Liver (tissue), 9 donors: ENCODE measurements around the gene SOBP. TPM values are rescaled to one million over a fixed set of nuclear protein-coding genes. Genes with fewer than 3 reads are reported as not detected.

ENCODE experiments used
- DNase-seq: peaks from one replicate; pipeline ENCODE4 v3.0.0-alpha.2; 2017; ENCODE audit warnings: low spot score
- H3K27ac ChIP-seq, 2 donors: one replicate each; pipeline ENCODE4 v1.7.0; 2013; ENCODE audit warnings: inconsistent platforms in 2 of 2, low read length in 2 of 2, control low read depth in 1 of 2, low read depth in 1 of 2, mild to moderate bottlenecking in 1 of 2
- H3K27me3 ChIP-seq, 4 donors: one replicate each; pipeline versions ENCODE4 v1.6.1 to v1.7.0; 2013; ENCODE audit warnings: low read length in 3 of 4, inconsistent platforms in 1 of 4, mild to moderate bottlenecking in 1 of 4, moderate library complexity in 1 of 4; ENCODE audit not compliant: control insufficient read depth in 4 of 4, insufficient read depth in 4 of 4
- H3K36me3 ChIP-seq, 4 donors: one replicate each; pipeline versions ENCODE4 v1.6.1 to v1.7.0; 2013; ENCODE audit warnings: low read length in 3 of 4, mild to moderate bottlenecking in 3 of 4, low read depth in 1 of 4, moderate library complexity in 1 of 4; ENCODE audit not compliant: control insufficient read depth in 4 of 4, insufficient read depth in 3 of 4
- H3K4me1 ChIP-seq, 4 donors: one replicate each; pipeline versions ENCODE4 v1.6.1 to v1.7.0; 2013; ENCODE audit warnings: low read length in 3 of 4, mild to moderate bottlenecking in 3 of 4, moderate library complexity in 1 of 4; ENCODE audit not compliant: control insufficient read depth in 4 of 4, insufficient read depth in 4 of 4
- H3K4me3 ChIP-seq, 3 donors: one replicate each; pipeline versions ENCODE4 v1.6.1 to v1.7.0; 2013; ENCODE audit warnings: low read length in 3 of 3, control low read depth in 1 of 3, low read depth in 1 of 3, mild to moderate bottlenecking in 1 of 3
- H3K9ac ChIP-seq, 2 donors: one replicate each; pipeline ENCODE4 v1.7.0; 2013; ENCODE audit warnings: low read length in 2 of 2, mild to moderate bottlenecking in 2 of 2, moderate library complexity in 2 of 2, control low read depth in 1 of 2, low read depth in 1 of 2
- H3K9me3 ChIP-seq, 4 donors: one replicate each; pipeline versions ENCODE4 v1.6.1 to v1.7.0; 2013; ENCODE audit warnings: low read length in 3 of 4; ENCODE audit not compliant: control insufficient read depth in 4 of 4
- CTCF ChIP-seq: fragments of 150-350 bp; IDR thresholded peaks from 2 replicates; pipeline ENCODE4 v1.5.1; 2017; ENCODE audit warnings: improper control_type of control experiment, low read depth, low read length; ENCODE audit not compliant: missing input control
- HNF4A ChIP-seq, 2 donors: conservative IDR thresholded peaks; 2 replicates each; pipeline ENCODE4 v1.6.1; 2016; ENCODE audit warnings: antibody characterized with exemption in 2 of 2, mild to moderate bottlenecking in 2 of 2
- HNF4G ChIP-seq: IDR thresholded peaks from 2 replicates; pipeline ENCODE4 v1.6.1; 2016; ENCODE audit warnings: antibody characterized with exemption
- JUND ChIP-seq, 2 donors: IDR thresholded peaks; 2 replicates each; pipeline ENCODE4 v1.6.1; 2016; ENCODE audit warnings: antibody characterized with exemption in 2 of 2
- RAD21 ChIP-seq, 2 donors: IDR thresholded peaks; 2 replicates each; pipeline ENCODE4 v1.6.1; 2016; ENCODE audit warnings: antibody characterized with exemption in 2 of 2, mild to moderate bottlenecking in 2 of 2
- REST ChIP-seq: IDR thresholded peaks from 2 replicates; pipeline ENCODE4 v1.6.1; 2016; ENCODE audit warnings: antibody characterized with exemption, mild to moderate bottlenecking
- SP1 ChIP-seq: IDR thresholded peaks from 2 replicates; pipeline ENCODE4 v1.6.1; 2018; ENCODE audit warnings: antibody characterized with exemption, mild to moderate bottlenecking
- TAF1 ChIP-seq: conservative IDR thresholded peaks from 2 replicates; pipeline ENCODE4 v1.6.1; 2016; ENCODE audit warnings: antibody characterized with exemption, mild to moderate bottlenecking
- YY1 ChIP-seq: IDR thresholded peaks from 2 replicates; pipeline ENCODE4 v1.6.1; 2016; ENCODE audit warnings: antibody characterized with exemption, mild to moderate bottlenecking
- ZBTB33 ChIP-seq: IDR thresholded peaks from 2 replicates; pipeline ENCODE4 v1.6.1; 2016; ENCODE audit warnings: antibody characterized with exemption
- WGBS: extraction: QIAGEN DNeasy Blood & Tissue Kit; methylation state at CpG from one replicate; pipeline ENCODE4 v1.1.7; 2013; 5-methylcytosine and 5-hydroxymethylcytosine counted together
- polyA plus RNA-seq, 2 donors: library from polyadenylated mRNA; stranded (reverse) in 1 of 2; unstranded in 1 of 2; fragments of 200-250 nt in 1 of 2; fragments of >200 nt in 1 of 2; fragmentation: Nextera tagmentation in 1 of 2; extraction: Ambion mirVana in 1 of 2; gene quantifications; one replicate each; pipeline versions ENCODE4 v1.2.1 to v1.2.3, GENCODE V29; 2013 to 2015
- total RNA-seq, 2 donors: library from RNA; depleted of rRNA; stranded (reverse); fragments of >200 nt; gene quantifications; one replicate each; pipeline ENCODE4 v1.2.3, GENCODE V29; 2014
- TF ChIP-seq, protein P1 (sequence below): IDR thresholded peaks from 2 replicates; pipeline ENCODE4 v1.6.1; 2016; ENCODE audit warnings: antibody characterized with exemption
- TF ChIP-seq, protein P2 (sequence below): IDR thresholded peaks from 2 replicates; pipeline ENCODE4 v1.6.1; 2016; ENCODE audit warnings: antibody characterized with exemption
- donor health status: healthy.
- donor health status: healthy.
- donor health status: healthy.
- donor health status: healthy.
- donor health status: healthy.

SOBP gene
- total and polyA plus RNA-seq, 4 donors, result 0.99 to 5.4 (median 1.9) TPM

DNA sequence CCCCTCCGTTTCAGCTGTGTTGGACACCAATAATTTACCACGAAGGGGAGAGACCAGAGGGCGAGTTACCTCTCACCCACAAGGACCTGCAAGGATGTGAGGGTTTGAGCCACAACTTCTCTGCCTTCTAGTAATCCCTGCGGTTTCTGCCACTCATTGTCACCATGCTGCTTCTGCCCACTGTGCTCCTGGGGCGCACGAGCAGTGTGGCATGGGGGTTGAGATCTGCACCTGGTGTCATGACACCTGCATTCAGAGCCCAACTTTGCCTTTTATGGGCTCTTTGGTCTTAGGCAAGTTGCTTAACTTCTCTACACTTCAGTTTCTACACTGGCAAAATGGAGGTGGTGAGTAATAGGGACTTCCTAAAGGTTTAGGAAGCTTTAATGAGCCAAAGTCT, 84.9 kb downstream of the SOBP start:
- H3K4me3 ChIP-seq, result no peak overlapping the region
- 91% methylated on average over 6 of the region's 6 CpGs for WGBS

DNA sequence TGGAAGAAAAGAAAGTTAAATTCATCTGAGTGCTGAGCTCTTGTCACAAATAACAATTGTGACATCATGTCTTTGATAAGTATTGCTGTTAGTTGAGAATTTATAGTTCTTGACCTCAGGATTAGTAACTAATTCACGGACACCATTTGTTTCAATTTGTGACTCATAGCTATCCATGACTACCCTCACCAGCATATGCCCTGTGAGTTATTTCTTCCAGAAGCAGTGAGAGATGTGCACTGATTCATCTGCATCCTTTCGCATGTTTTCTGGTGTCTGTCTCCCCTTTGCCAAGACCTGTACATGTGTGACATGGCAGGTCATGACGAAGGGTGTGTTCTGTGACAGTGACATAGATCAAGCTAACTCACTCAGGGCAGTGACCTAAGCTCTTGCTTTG, 86.9 kb downstream of the SOBP start:
- H3K36me3 ChIP-seq, result no peaks in the 10 kb centered on the region
- H3K4me1 ChIP-seq, result no peaks in the 10 kb centered on the region
- no peak for TF ChIP-seq TAF1
- no peak for TF ChIP-seq CTCF
- TF ChIP-seq JUND (IDR thresholded peaks at IDR 0.05), result no peak
- TF ChIP-seq RAD21 (IDR thresholded peaks at IDR 0.05), result no peak
- TF ChIP-seq HNF4G, result no peak
- TF ChIP-seq, protein P1, sequence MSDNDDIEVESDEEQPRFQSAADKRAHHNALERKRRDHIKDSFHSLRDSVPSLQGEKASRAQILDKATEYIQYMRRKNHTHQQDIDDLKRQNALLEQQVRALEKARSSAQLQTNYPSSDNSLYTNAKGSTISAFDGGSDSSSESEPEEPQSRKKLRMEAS, result no peak
- no peak for TF ChIP-seq ZBTB33
- no peak for TF ChIP-seq REST
- TF ChIP-seq, protein P2, sequence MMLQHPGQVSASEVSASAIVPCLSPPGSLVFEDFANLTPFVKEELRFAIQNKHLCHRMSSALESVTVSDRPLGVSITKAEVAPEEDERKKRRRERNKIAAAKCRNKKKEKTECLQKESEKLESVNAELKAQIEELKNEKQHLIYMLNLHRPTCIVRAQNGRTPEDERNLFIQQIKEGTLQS, result no peak
- TF ChIP-seq YY1, result no peak
- TF ChIP-seq SP1, result no peak
- H3K27ac ChIP-seq, result no peak overlapping the region
- WGBS, result 97% methylated on average over 3 of the region's 3 CpGs
- DNase-seq, result no peak
- H3K9ac ChIP-seq, result no peak overlapping the region
- no peak overlapping the region for H3K4me3 ChIP-seq
- H3K27me3 ChIP-seq, result no peaks in the 10 kb centered on the region
- no peaks in the 10 kb centered on the region for H3K9me3 ChIP-seq

More for the DNA sequence above, 84.9 kb downstream of the SOBP start:
- H3K36me3 ChIP-seq, result no peaks in the 10 kb centered on the region
- TF ChIP-seq, protein P1, result no peak
- TF ChIP-seq CTCF (no peak), HNF4A (conservative IDR thresholded peaks at IDR 0.05) (no peak)
- no peaks in the 10 kb centered on the region for H3K4me1 ChIP-seq
- no peak overlapping the region for H3K27ac ChIP-seq
- no peak for DNase-seq
- H3K27me3 ChIP-seq, result no peaks in the 10 kb centered on the region
- H3K9ac ChIP-seq, result no peak overlapping the region
- no peaks in the 10 kb centered on the region for H3K9me3 ChIP-seq
